Skeletal muscle satellite cell (primary cell): ENCODE measurements around the gene DNAI1.

ENCODE experiments used
- H3K27me3 ChIP-seq: 2 replicates; pipeline ENCODE4 v1.7.0; 2013; ENCODE audit warnings: low read length; ENCODE audit not compliant: control insufficient read depth, insufficient read depth
- H3K36me3 ChIP-seq: 2 replicates; pipeline ENCODE4 v1.7.0; 2013; ENCODE audit warnings: mild to moderate bottlenecking, control low read depth, low read length; ENCODE audit not compliant: insufficient read depth
- H3K4me1 ChIP-seq: 2 replicates; pipeline ENCODE4 v1.7.0; 2013; ENCODE audit warnings: low read length; ENCODE audit not compliant: control insufficient read depth, insufficient read depth
- H3K4me2 ChIP-seq: 2 replicates; pipeline ENCODE4 v1.7.0; 2013; ENCODE audit warnings: mild to moderate bottlenecking, low read length
- H3K4me3 ChIP-seq: 2 replicates; pipeline ENCODE4 v1.7.0; 2013; ENCODE audit warnings: low read length
- H3K9ac ChIP-seq: 2 replicates; pipeline ENCODE4 v1.7.0; 2013; ENCODE audit warnings: mild to moderate bottlenecking, low read depth, low read length, moderate library complexity
- H3K9me3 ChIP-seq: replicated peaks from 2 replicates; pipeline ENCODE4 v1.7.0; 2013; ENCODE audit warnings: mild to moderate bottlenecking, control low read depth, low read length

Gene DNAI1

DNA sequence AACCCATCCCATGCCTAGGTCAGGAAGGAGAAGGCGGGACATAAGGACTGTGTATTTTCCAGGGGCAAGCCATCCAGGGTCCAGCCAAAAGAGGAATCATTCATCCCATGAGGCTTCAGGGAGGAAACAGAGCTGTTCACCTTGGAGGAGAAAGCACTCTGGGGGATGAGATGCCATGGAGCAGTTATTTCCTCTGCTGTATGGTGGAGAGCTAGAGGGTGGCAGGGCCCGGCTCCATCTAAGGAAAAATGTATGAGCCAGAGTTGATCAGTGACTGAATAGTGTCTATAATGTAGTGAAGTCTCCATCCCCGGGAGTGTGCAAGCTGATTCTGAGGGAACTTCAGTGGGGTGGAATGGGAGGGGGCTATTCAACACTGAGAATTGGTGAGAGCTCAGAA, 56.2 kb downstream of the DNAI1 start:
- H3K9ac ChIP-seq = no peak overlapping the region
- peaks cover 81% of the 10 kb centered on the region for H3K27me3 ChIP-seq
- H3K36me3 ChIP-seq = no peaks in the 10 kb centered on the region
- no peak overlapping the region for H3K4me2 ChIP-seq
- H3K4me1 ChIP-seq = no peaks in the 10 kb centered on the region
- no peaks in the 10 kb centered on the region for H3K9me3 ChIP-seq
- no peak overlapping the region for H3K4me3 ChIP-seq

DNA sequence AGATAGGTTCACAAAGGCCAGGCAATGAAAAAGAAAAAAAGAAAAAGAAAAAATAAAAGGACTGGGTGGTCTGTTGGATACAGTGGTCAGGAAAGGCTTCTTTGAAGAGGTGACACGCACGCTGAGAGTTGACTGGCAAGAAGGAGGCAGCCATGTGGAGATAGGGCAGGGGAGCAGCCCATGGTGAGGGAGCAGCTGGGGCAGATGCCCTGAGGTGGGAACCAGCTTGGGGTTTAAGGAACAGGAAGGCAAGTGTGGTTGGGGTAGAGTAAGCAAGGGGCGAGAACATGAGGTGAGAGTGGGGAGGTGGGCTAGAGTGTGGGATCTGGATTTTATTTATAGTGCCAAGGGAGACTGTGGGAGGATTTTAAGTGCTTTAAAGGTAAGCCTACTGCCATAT, 57.4 kb downstream of the DNAI1 start:
- no peak overlapping the region for H3K4me3 ChIP-seq
- no peak overlapping the region for H3K9ac ChIP-seq
- H3K4me2 ChIP-seq = no peak overlapping the region
- H3K4me1 ChIP-seq = no peaks in the 10 kb centered on the region
- H3K9me3 ChIP-seq = no peaks in the 10 kb centered on the region
- peaks cover 80% of the 10 kb centered on the region for H3K27me3 ChIP-seq
- no peaks in the 10 kb centered on the region for H3K36me3 ChIP-seq

DNA sequence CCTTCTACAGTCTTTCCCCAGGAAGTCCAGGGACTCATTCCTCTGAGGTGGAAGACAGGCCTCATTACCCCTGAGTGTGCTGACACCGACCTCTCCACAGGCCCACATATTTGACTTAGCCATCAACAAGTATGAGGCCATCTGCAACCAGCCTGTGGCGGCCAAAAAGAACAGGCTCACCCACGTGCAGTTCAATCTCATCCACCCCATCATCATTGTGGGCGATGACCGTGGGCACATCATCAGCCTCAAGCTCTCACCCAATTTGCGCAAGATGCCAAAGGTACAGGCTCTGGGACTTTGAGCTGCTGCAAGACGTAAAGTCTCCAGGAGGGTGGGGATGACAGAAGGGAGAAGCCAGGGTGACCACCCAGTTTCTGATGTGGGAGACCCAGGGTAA, 58.6 kb downstream of the DNAI1 start:
- H3K4me1 ChIP-seq = no peaks in the 10 kb centered on the region
- H3K4me2 ChIP-seq = no peak overlapping the region
- H3K9me3 ChIP-seq = no peaks in the 10 kb centered on the region
- peaks cover 81% of the 10 kb centered on the region for H3K27me3 ChIP-seq
- H3K9ac ChIP-seq = no peak overlapping the region
- H3K4me3 ChIP-seq = no peak overlapping the region
- H3K36me3 ChIP-seq = no peaks in the 10 kb centered on the region

DNA sequence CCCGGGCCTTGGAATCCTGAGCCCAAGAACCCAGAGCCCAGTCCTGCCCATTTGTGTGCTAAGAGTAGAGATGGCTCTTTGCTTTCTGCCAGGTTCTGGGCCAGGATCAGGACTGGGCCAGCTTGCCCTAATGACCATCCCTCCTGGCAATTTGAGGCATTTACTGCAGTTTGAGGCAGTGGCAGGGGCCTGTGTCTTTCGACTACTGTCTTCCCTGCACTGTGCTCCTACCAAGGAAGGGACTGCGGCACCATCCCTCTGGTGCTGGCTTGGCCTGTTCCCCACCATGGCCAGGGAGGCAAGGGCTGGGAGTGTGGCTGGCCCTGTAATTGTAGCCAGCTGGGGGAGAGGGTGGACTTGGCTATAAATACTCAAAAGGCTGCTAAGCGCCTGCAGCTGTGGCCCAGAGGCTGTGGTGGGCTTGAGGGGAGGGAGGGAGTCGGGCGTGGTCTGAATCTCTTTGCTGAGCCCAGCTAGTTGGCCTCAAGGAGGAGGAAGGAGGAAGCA, 59.6 kb downstream of the DNAI1 start:
- no peak overlapping the region for H3K4me3 ChIP-seq
- no peaks in the 10 kb centered on the region for H3K36me3 ChIP-seq
- H3K27me3 ChIP-seq = peaks cover 75% of the 10 kb centered on the region
- H3K4me2 ChIP-seq = no peak overlapping the region
- no peaks in the 10 kb centered on the region for H3K9me3 ChIP-seq
- H3K4me1 ChIP-seq = peaks cover under 1% of the 10 kb centered on the region
- H3K9ac ChIP-seq = no peak overlapping the region

DNA sequence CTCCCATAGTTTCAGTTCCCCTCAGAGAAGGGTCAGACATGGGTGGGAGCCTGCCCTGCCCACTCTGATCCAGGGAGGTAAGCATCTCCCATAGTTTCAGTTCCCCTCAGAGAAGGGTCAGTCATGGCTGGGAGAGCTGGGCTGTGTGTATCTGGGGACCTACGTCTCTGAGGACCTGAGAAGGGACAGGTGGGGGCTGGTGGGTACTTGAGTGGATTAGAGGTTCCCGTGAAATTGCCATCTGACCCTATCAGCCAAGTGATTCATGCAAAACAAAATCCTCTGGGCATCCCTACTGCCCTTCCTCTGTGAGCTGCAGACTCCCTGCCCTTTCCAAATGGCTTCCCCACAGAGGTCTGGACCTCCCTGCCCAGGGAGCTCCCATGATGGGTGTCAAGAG, 60.3 kb downstream of the DNAI1 start:
- Histone ChIP-seq H3K4me2 (no peak overlapping the region), H3K4me3 (no peak overlapping the region), H3K9me3 (no peaks in the 10 kb centered on the region), H3K9ac (no peak overlapping the region), H3K36me3 (no peaks in the 10 kb centered on the region), H3K4me1 (peaks cover 5% of the 10 kb centered on the region), H3K27me3 (peaks cover 75% of the 10 kb centered on the region)

DNA sequence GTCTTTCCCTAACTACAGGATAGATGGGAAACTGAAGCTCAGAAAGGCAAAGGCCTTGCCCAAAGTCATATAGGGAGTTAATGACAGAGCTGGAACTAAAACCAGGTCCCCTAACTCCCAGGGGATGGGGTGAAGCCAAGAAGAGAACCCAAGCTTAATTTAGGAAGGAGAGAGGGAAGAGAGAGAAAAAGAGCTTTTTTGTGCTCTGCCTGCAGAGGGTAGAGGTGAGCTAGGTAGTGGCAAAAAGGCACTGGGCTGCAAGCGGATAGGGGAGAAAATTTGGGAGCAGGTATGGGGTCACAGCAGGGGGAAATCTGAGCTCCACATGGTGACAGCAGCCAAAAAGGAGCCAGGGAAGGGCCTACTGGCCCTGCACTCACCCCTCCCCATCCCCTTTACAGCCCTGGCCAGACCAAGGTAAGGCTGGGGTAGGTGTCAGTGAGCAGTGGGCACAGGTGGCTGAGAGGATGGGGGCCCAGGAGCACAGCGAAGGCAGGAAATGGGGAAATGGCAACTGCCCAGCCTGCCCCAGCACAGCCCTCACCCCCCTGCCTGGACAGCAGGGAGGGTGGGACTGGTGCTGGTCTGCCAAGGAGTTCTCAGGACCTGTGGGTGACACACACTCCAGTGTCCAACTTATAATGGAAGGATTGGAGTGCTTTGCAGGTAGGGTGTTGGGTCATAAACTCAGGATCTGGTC, 60.9 kb downstream of the DNAI1 start:
- peaks cover 75% of the 10 kb centered on the region for H3K27me3 ChIP-seq
- peaks cover 5% of the 10 kb centered on the region for H3K4me1 ChIP-seq
- H3K4me2 ChIP-seq = no peak overlapping the region
- no peaks in the 10 kb centered on the region for H3K36me3 ChIP-seq
- H3K9me3 ChIP-seq = no peaks in the 10 kb centered on the region
- H3K4me3 ChIP-seq = no peak overlapping the region
- H3K9ac ChIP-seq = no peak overlapping the region

DNA sequence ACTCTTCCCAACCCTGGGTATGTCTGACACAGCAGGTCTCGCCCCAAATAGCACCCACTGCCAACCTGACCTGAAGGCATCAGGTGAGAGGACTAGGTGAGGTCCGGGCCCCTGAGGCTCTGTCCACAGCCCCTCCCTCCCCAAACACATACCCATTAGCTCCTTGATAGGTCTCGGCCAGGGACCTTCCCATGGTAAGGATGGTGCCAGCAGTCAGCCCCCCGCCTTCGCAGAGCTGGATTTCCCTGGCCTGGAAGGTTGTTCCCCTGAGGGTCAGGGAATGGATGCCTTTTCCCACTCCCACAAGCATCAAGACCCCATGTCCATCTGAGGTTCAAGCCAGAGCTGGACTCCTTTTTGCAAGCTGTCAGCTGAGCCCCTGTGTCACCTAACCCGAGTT, 61.5 kb downstream of the DNAI1 start:
- no peak overlapping the region for H3K4me3 ChIP-seq
- peaks cover 5% of the 10 kb centered on the region for H3K4me1 ChIP-seq
- no peak overlapping the region for H3K4me2 ChIP-seq
- no peaks in the 10 kb centered on the region for H3K36me3 ChIP-seq
- H3K27me3 ChIP-seq = peaks cover 79% of the 10 kb centered on the region
- no peak overlapping the region for H3K9ac ChIP-seq
- no peaks in the 10 kb centered on the region for H3K9me3 ChIP-seq

DNA sequence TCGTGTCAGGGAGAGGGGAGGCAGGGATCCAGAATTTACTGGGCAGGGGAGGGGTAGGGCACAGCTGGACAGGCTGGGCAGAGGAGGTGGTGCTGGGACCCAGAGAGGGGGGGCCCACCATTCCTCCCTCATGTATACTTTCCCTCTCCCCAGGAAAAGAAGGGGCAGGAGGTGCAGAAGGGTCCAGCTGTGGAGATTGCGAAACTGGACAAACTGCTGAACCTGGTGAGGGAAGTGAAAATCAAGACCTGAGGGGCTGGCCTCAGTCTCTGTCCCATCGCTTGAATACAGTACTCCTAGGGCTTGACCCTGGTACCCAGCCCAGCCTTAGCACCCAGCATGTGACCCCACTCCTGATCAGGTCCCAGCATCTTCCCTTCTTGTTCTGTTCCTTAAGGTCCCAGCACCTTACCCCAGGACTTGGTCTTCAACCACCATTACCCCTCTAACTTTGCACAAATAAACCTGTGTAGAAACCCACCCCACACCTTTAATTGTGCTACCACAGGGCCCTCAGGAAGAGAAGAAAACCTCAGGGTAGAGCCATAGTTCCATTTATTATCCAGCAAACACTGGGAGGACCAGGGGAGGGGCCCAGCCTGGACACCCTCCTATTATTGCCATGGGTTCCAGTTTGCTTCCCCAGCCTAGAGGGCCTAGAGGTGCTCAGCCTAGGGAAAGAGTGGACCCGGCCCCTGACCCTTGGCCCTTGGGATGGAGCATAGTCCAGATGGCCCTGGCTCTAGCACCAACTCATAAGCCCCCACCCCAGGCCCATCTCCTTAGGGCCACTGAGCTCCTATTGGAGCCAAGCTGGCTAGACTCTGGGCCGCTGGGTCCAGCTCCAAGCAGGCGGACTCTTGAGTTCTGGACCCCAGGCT, 62.1 kb downstream of the DNAI1 start:
- no peak overlapping the region for H3K4me2 ChIP-seq
- H3K9ac ChIP-seq = no peak overlapping the region
- peaks cover 5% of the 10 kb centered on the region for H3K4me1 ChIP-seq
- H3K27me3 ChIP-seq = peaks cover 82% of the 10 kb centered on the region
- H3K4me3 ChIP-seq = no peak overlapping the region
- H3K36me3 ChIP-seq = no peaks in the 10 kb centered on the region
- H3K9me3 ChIP-seq = no peaks in the 10 kb centered on the region

DNA sequence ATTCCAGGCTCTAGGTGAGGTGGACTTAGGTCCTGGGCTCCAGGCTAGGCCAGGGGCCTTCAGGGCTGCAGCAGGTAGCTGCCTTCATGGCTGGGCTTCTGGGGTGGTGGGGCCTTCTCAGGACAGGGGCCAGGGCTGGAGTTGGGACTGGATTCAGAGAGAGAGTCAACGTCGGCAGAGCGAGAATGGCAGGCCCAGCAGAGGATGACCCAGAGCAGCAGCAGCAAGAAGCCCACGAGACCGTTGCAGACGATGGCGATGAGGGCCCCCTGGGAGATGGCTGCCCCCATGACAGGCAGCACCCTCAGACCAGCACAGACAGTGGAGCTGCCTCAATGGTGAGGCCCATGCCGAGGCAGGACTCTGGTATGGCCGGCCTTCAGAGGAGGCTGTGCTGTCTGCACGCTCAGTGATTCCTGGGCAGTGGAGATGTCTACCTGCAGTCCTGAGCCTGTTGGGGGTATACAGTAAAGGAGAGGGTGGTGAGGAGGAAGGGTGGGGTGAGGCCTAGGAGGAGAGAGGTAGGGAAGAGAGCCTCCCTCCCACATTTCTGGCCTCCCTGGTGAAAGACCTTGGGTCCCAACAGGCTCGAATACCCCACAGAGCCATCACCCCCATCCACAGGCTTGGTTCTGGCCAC, 62.9 kb downstream of the DNAI1 start:
- Histone ChIP-seq H3K4me1 (peaks cover 5% of the 10 kb centered on the region), H3K9me3 (no peaks in the 10 kb centered on the region), H3K4me2 (no peak overlapping the region), H3K9ac (no peak overlapping the region), H3K36me3 (no peaks in the 10 kb centered on the region), H3K4me3 (no peak overlapping the region), H3K27me3 (peaks cover 80% of the 10 kb centered on the region)

DNA sequence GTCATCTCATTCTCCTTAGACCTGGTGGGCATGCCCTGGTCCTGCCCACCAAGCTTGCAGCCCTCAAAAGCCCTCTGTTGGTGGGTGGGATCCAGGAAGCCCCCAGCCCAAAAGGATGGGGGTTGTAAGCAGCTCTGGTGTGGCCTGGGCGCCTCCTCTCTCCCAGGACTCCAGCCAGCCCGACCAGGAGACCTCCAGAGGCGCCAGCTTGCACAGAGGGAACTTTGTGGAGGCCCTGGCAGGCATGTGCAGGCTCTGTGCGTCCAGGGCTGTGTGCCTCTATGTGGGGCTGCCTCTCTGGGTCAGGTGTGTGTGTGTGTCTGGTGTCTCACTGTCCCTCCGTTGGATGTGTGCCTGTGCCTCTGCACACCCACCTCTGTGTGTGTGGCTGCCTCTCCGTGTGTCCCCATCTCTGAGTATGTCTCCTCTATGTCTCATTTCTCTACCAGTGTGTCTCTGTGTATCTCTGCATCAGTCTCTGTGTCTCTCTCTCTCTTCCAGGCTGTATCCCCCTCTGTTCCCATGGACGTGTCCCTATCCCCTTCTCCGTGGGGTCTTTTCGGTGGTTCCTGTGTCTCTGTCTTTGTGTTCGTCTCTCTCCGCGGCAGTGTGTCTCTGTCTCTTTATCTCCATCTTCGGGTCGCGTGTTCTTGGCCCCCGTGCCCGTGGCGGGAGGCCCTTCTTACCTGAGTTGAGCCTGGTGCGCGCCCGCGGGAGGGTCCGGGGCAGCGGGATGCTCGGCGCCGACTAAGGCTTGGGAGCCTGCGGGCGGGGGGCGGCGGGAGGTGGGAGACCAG, 63.7 kb downstream of the DNAI1 start:
- no peaks in the 10 kb centered on the region for H3K36me3 ChIP-seq
- H3K4me1 ChIP-seq = peaks cover 5% of the 10 kb centered on the region
- peak overlapping the region; percentile 69 for H3K4me2 ChIP-seq
- peak overlapping the region; percentile 64 for H3K4me3 ChIP-seq
- peaks cover 77% of the 10 kb centered on the region for H3K27me3 ChIP-seq
- no peaks in the 10 kb centered on the region for H3K9me3 ChIP-seq
- H3K9ac ChIP-seq = peak overlapping the region; percentile 44
